ENCODE results near the gene CNDP1.

GRCh38 chr18:74517236-74517630, 17.1 kb upstream of the CNDP1 start:
- TF ChIP-seq ZBTB1 (tag by site-specific recombination; IDR thresholded peaks at IDR 0.05) (no peak), KLF1 (tag by site-specific recombination; IDR thresholded peaks at IDR 0.05) (no peak), ZNF843 (tag by site-specific recombination; IDR thresholded peaks at IDR 0.05) (no peak), HOXC10 (CRISPR knock-in tag; IDR thresholded peaks at IDR 0.05) (no peak), ZNF776 (tag by site-specific recombination; IDR thresholded peaks at IDR 0.05; ENCODE audit: borderline replicate concordance) (no peak), CTCF (tag by site-specific recombination; IDR thresholded peaks at IDR 0.05) (no peak), ZNF768 (tag by site-specific recombination; IDR thresholded peaks at IDR 0.05) (no peak), PBX3 (CRISPR knock-in tag; IDR thresholded peaks at IDR 0.05) (no peak), ZSCAN5A (tag by site-specific recombination; IDR thresholded peaks at IDR 0.05) (no peak), ZNF433 (tag by site-specific recombination; IDR thresholded peaks at IDR 0.05; ENCODE audit: low read depth) (no peak)
- TF ChIP-seq, protein P1, sequence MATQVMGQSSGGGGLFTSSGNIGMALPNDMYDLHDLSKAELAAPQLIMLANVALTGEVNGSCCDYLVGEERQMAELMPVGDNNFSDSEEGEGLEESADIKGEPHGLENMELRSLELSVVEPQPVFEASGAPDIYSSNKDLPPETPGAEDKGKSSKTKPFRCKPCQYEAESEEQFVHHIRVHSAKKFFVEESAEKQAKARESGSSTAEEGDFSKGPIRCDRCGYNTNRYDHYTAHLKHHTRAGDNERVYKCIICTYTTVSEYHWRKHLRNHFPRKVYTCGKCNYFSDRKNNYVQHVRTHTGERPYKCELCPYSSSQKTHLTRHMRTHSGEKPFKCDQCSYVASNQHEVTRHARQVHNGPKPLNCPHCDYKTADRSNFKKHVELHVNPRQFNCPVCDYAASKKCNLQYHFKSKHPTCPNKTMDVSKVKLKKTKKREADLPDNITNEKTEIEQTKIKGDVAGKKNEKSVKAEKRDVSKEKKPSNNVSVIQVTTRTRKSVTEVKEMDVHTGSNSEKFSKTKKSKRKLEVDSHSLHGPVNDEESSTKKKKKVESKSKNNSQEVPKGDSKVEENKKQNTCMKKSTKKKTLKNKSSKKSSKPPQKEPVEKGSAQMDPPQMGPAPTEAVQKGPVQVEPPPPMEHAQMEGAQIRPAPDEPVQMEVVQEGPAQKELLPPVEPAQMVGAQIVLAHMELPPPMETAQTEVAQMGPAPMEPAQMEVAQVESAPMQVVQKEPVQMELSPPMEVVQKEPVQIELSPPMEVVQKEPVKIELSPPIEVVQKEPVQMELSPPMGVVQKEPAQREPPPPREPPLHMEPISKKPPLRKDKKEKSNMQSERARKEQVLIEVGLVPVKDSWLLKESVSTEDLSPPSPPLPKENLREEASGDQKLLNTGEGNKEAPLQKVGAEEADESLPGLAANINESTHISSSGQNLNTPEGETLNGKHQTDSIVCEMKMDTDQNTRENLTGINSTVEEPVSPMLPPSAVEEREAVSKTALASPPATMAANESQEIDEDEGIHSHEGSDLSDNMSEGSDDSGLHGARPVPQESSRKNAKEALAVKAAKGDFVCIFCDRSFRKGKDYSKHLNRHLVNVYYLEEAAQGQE (tag by site-specific recombination; IDR thresholded peaks at IDR 0.05): no peak
- TF ChIP-seq, protein P2, sequence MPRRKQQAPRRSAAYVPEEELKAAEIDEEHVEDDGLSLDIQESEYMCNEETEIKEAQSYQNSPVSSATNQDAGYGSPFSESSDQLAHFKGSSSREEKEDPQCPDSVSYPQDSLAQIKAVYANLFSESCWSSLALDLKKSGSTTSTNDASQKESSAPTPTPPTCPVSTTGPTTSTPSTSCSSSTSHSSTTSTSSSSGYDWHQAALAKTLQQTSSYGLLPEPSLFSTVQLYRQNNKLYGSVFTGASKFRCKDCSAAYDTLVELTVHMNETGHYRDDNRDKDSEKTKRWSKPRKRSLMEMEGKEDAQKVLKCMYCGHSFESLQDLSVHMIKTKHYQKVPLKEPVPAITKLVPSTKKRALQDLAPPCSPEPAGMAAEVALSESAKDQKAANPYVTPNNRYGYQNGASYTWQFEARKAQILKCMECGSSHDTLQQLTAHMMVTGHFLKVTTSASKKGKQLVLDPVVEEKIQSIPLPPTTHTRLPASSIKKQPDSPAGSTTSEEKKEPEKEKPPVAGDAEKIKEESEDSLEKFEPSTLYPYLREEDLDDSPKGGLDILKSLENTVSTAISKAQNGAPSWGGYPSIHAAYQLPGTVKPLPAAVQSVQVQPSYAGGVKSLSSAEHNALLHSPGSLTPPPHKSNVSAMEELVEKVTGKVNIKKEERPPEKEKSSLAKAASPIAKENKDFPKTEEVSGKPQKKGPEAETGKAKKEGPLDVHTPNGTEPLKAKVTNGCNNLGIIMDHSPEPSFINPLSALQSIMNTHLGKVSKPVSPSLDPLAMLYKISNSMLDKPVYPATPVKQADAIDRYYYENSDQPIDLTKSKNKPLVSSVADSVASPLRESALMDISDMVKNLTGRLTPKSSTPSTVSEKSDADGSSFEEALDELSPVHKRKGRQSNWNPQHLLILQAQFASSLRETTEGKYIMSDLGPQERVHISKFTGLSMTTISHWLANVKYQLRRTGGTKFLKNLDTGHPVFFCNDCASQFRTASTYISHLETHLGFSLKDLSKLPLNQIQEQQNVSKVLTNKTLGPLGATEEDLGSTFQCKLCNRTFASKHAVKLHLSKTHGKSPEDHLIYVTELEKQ (tag by site-specific recombination; IDR thresholded peaks at IDR 0.05; ENCODE audit: borderline replicate concordance): no peak
- TF ChIP-seq, protein P3, sequence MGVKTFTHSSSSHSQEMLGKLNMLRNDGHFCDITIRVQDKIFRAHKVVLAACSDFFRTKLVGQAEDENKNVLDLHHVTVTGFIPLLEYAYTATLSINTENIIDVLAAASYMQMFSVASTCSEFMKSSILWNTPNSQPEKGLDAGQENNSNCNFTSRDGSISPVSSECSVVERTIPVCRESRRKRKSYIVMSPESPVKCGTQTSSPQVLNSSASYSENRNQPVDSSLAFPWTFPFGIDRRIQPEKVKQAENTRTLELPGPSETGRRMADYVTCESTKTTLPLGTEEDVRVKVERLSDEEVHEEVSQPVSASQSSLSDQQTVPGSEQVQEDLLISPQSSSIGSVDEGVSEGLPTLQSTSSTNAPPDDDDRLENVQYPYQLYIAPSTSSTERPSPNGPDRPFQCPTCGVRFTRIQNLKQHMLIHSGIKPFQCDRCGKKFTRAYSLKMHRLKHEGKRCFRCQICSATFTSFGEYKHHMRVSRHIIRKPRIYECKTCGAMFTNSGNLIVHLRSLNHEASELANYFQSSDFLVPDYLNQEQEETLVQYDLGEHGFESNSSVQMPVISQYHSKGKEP (tag by site-specific recombination; IDR thresholded peaks at IDR 0.05): no peak

Data from HEK293 (cell line).